ENCODE measurements around the gene MFSD2A.
"Not testable (repeated sequence)": the region's sequence is repeated elsewhere in the genome, so short reads cannot be mapped to it uniquely, and the experiment has no call there.

The MFSD2A gene

GRCh38 chr1:39969531-39970270 is 14.8 kb downstream of the MFSD2A start:
- DNase-seq: no peak

GRCh38 chr1:39970274-39970673 is 15.3 kb downstream of the MFSD2A start:
- no peak for DNase-seq

- no peak for DNase-seq
These were observed 16.2 kb downstream of the MFSD2A start for GRCh38 chr1:39971138-39971537.

GRCh38 chr1:39973503-39974135 is 18.7 kb downstream of the MFSD2A start:
- peak; percentile 81 for DNase-seq

- DNase-seq: no peak
These were observed 21.8 kb downstream of the MFSD2A start for GRCh38 chr1:39976732-39977131.

- no peak for DNase-seq
These were observed 22.3 kb downstream of the MFSD2A start for GRCh38 chr1:39977202-39977601.

GRCh38 chr1:39979654-39980053 is 24.7 kb downstream of the MFSD2A start:
- no peak for DNase-seq

- no peak for DNase-seq
These were observed 25.8 kb downstream of the MFSD2A start for GRCh38 chr1:39980555-39981313.

- no peak for DNase-seq
These were observed 26.4 kb downstream of the MFSD2A start for GRCh38 chr1:39981385-39981784.

- DNase-seq: no peak
These were observed 27.0 kb downstream of the MFSD2A start for GRCh38 chr1:39981945-39982344.

GRCh38 chr1:39984480-39984879 is 29.5 kb downstream of the MFSD2A start:
- DNase-seq: not testable (repeated sequence)

GRCh38 chr1:39984951-39985350 is 30.0 kb downstream of the MFSD2A start:
- DNase-seq: no peak

GRCh38 chr1:39987869-39988268 is 32.9 kb downstream of the MFSD2A start:
- no peak for DNase-seq

- no peak for DNase-seq
These were observed 33.8 kb downstream of the MFSD2A start for GRCh38 chr1:39988618-39989343.

GRCh38 chr1:39990428-39990827 is 35.5 kb downstream of the MFSD2A start:
- no peak for DNase-seq

- no peak for DNase-seq
These were observed 37.3 kb downstream of the MFSD2A start for GRCh38 chr1:39992234-39992633.

- no peak for DNase-seq
These were observed 37.9 kb downstream of the MFSD2A start for GRCh38 chr1:39992888-39993287.

GRCh38 chr1:39995973-39996393 is 41.0 kb downstream of the MFSD2A start:
- peak; percentile 16 for DNase-seq

- DNase-seq: no peak
These were observed 41.6 kb downstream of the MFSD2A start for GRCh38 chr1:39996396-39997004.

GRCh38 chr1:40001456-40001855 is 46.5 kb downstream of the MFSD2A start:
- no peak for DNase-seq

GRCh38 chr1:40003156-40004093 is 48.5 kb downstream of the MFSD2A start:
- no peak for DNase-seq

Data from CD4-positive, alpha-beta T cell treated with Interleukin-17A for 4 hours (primary cell).